ENCODE measurements around the gene UCK2.

The UCK2 gene

GRCh38 chr1:165871311-165872067, 44.1 kb downstream of the UCK2 start:
- H3K27ac ChIP-seq, result no peak overlapping the region
- H3K9me3 ChIP-seq (ENCODE audit: control insufficient read depth, low read length), result no peaks in the 10 kb centered on the region
- no peaks in the 10 kb centered on the region for H3K36me3 ChIP-seq (ENCODE audit: control insufficient read depth, insufficient read depth, low read length)
- H3K79me2 ChIP-seq, result no peaks in the 10 kb centered on the region
- H3K4me2 ChIP-seq (ENCODE audit: low read length), result no peak overlapping the region
- no peaks in the 10 kb centered on the region for H3K27me3 ChIP-seq (ENCODE audit: control insufficient read depth, insufficient read depth, low read length)
- H3K9ac ChIP-seq, result no peak overlapping the region
- no peak overlapping the region for H3K4me3 ChIP-seq (ENCODE audit: low read depth, low read length)
- no peak for TF ChIP-seq CTCF (IDR thresholded peaks at IDR 0.05)
- no peak overlapping the region for H2AFZ ChIP-seq
- H3K4me1 ChIP-seq, result no peaks in the 10 kb centered on the region

- Histone ChIP-seq H3K4me3 (ENCODE audit: low read depth, low read length) (no peak overlapping the region), H3K79me2 (no peaks in the 10 kb centered on the region), H3K4me2 (ENCODE audit: low read length) (no peak overlapping the region), H3K9ac (no peak overlapping the region), H3K27me3 (ENCODE audit: control insufficient read depth, insufficient read depth, low read length) (no peaks in the 10 kb centered on the region), H3K27ac (no peak overlapping the region), H3K9me3 (ENCODE audit: control insufficient read depth, low read length) (no peaks in the 10 kb centered on the region), H3K4me1 (no peaks in the 10 kb centered on the region), H2AFZ (no peak overlapping the region), H3K36me3 (ENCODE audit: control insufficient read depth, insufficient read depth, low read length) (no peaks in the 10 kb centered on the region)
- no peak for TF ChIP-seq CTCF (IDR thresholded peaks at IDR 0.05)
Measured at GRCh38 chr1:165873481-165873880, 46.1 kb downstream of the UCK2 start.

GRCh38 chr1:165874643-165875042, 47.2 kb downstream of the UCK2 start:
- Histone ChIP-seq H3K27me3 (ENCODE audit: control insufficient read depth, insufficient read depth, low read length) (no peaks in the 10 kb centered on the region), H3K79me2 (peaks cover 2% of the 10 kb centered on the region), H3K4me2 (ENCODE audit: low read length) (no peak overlapping the region), H3K27ac (no peak overlapping the region), H3K9ac (no peak overlapping the region), H3K4me3 (ENCODE audit: low read depth, low read length) (no peak overlapping the region), H3K36me3 (ENCODE audit: control insufficient read depth, insufficient read depth, low read length) (no peaks in the 10 kb centered on the region), H3K4me1 (no peaks in the 10 kb centered on the region), H3K9me3 (ENCODE audit: control insufficient read depth, low read length) (no peaks in the 10 kb centered on the region), H2AFZ (no peak overlapping the region)
- TF ChIP-seq CTCF (IDR thresholded peaks at IDR 0.05), result no peak

GRCh38 chr1:165875171-165875570, 47.8 kb downstream of the UCK2 start:
- no peaks in the 10 kb centered on the region for H3K36me3 ChIP-seq (ENCODE audit: control insufficient read depth, insufficient read depth, low read length)
- no peak for TF ChIP-seq CTCF (IDR thresholded peaks at IDR 0.05)
- H3K4me3 ChIP-seq (ENCODE audit: low read depth, low read length), result no peak overlapping the region
- H3K4me2 ChIP-seq (ENCODE audit: low read length), result no peak overlapping the region
- H3K9ac ChIP-seq, result no peak overlapping the region
- H3K27ac ChIP-seq, result no peak overlapping the region
- H3K4me1 ChIP-seq, result no peaks in the 10 kb centered on the region
- H3K27me3 ChIP-seq (ENCODE audit: control insufficient read depth, insufficient read depth, low read length), result no peaks in the 10 kb centered on the region
- H2AFZ ChIP-seq, result no peak overlapping the region
- no peaks in the 10 kb centered on the region for H3K9me3 ChIP-seq (ENCODE audit: control insufficient read depth, low read length)
- H3K79me2 ChIP-seq, result peaks cover 2% of the 10 kb centered on the region

- TF ChIP-seq CTCF (IDR thresholded peaks at IDR 0.05), result no peak
- Histone ChIP-seq H3K4me3 (ENCODE audit: low read depth, low read length) (no peak overlapping the region), H3K27me3 (ENCODE audit: control insufficient read depth, insufficient read depth, low read length) (no peaks in the 10 kb centered on the region), H3K36me3 (ENCODE audit: control insufficient read depth, insufficient read depth, low read length) (no peaks in the 10 kb centered on the region), H3K4me1 (no peaks in the 10 kb centered on the region), H3K4me2 (ENCODE audit: low read length) (no peak overlapping the region), H3K27ac (no peak overlapping the region), H2AFZ (no peak overlapping the region), H3K9ac (no peak overlapping the region), H3K79me2 (peaks cover 2% of the 10 kb centered on the region), H3K9me3 (ENCODE audit: control insufficient read depth, low read length) (no peaks in the 10 kb centered on the region)
Measured at GRCh38 chr1:165875604-165876003, 48.2 kb downstream of the UCK2 start.

Measured in parathyroid adenoma (tissue), 2 donors.